Activated naive CD8-positive, alpha-beta T cell treated with anti-CD3 and anti-CD28 coated beads, Interleukin-2, amount 50 U/mL, for 16 hours (primary cell): ENCODE data around the gene TCF7L2.

ENCODE experiments used
- DNase-seq: peaks from one replicate; pipeline ENCODE4 v3.0.0-alpha.2; 2020; ENCODE audit warnings: low read depth, low spot score

TCF7L2 gene

DNA sequence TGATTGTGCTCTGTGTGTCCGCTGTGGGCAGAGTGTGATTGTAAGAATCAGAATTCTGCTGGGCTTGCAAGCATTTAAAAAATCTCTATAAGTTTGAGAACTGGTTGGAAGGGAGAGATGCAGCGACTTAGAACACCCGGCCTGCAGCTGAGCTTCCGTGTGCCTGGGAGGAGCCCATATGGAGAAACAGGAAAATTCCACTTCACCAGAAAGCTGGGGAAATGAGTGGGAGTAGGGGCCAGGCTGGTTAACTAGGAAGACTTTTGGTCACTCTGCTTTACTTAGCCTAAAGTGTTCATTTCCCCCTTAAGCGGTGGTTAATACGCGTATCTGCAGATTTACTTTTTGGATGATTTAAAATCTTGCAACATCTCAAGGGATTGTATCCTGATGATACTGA is 72.2 kb downstream of the TCF7L2 start:
- DNase-seq = no peak

DNA sequence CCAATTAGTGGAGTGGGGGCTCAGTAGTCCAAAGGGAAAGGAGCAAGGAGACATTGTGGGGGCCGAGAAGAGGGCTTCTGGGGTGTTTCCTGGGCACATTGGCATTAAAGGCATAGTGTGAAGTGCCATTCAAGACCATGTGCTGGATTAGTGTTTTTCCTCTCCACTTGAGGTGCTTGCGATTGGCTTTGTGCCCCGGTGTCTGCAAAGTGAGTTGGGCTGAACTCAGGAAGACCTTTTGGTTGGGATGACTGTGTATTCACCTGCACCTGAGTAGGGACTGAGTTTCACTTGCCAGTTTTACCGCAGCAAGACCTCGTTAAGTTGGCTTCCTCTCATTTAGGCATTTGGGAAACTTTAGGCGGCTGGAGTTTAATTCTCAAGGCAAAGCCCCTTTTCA is 73.0 kb downstream of the TCF7L2 start:
- no peak for DNase-seq

DNA sequence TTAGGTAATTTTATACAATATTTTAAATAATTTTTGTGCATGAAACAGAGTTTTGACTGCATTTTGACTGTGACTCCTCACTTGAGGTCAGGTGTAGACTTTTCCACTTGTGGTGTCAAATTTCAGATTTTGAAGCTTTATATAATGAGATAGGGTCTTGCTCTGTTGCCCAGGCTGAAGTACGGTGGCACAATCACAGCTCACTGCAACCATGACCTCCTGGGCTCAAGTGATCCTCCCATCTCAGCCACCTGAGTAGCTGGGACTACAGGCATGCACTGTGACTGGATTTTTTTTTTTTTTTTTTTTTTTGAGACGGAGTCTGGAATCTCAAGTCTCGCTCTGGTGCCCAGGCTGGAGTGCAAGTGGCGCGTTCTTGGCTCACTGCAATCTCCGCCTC is 74.9 kb downstream of the TCF7L2 start:
- DNase-seq = no peak

DNA sequence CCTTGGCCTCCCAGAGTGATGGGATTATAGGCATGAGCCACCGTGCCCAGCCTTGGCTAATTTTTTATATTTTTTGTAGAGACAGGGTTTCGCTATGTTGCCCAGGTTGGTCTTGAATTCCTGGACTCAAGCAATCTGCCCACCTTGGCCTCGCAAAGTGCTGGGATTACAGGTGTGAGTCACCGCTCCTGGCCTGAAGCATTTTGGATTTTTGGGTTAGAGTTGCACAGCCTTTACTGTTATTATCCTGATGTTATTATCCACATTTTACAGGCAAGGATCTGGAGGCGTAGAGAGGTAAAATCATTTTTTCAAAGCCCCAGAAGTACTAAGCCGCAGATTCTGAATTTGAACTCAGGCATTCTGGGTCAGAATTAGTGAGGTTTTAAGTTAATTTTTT is 75.4 kb downstream of the TCF7L2 start:
- DNase-seq = no peak

DNA sequence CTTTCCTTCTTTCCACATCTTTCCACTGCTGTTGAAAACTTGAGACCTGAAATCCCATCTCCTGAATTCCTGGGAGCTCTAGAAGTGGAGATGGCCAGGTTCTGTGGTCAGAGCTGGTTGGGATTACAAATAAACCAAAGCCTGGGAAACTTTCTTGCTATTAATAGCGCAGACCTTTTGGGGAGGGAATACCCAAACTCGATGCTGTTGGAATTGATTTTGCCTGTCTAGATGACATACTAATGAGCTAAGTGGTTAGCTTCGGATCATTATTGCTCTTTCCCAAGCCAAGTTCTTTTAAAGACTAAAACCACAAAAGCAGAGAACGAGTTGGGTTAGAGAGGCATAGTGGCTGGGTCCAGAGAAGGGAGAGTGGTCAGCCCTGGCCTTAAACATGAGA is 76.6 kb downstream of the TCF7L2 start:
- DNase-seq = no peak

DNA sequence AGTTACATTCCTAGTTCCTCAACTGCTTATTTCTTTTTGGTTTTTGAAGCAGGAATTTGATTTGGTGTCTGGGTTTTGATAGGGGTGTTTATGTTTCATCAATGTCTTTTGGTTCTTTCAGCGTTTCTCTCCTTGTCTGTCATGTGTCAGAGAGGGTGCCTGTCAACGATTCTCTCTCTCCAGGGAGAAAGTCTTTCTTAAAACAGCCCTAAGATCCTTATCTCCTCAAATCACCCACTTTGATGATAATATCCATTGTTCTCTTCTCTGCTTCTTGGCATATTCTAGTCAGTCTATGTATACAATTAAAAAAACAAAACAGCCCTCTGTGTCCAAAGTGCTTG is 77.2 kb downstream of the TCF7L2 start:
- no peak for DNase-seq

DNA sequence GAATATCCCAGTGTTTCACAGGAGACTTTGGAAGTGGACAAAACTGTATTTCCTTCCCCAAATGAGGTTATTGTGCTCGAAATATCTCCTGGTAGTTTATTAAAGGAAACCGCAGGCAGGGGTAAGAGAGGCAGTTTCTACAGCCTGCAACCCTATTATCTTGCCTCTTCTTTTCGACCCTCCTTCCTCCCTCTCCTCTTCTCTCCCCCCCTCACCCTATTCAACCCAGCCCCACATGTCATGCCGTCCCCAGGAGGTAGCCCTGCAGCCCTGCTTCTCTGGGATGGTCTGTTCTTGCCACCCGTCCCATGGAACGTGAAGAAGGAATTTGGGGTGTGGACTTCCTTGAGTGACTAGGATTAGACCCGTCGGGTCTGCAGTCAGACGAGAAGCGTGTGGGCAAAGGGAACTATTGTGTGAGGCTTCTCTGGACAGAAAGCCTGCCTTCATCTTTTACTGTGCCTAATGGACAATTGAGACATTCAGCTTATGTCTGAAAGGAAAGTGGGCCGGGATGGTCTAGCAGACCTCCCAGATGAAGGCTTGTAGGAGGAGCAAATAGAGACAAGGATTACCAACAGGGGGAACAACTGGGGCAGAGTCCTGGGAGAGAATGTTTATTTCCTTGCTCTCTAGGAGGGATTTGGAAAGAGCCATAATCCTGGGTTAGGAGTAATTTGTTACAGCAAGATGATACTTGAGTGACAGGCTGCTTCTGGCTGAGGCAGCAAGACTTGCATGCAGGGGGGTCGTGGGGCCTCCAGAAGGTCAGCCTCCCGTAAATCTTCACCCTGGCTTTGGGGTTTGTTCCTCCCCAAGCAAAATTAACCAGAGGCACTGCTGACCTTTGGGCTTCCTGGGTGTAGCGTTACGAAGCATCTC is 77.8 kb downstream of the TCF7L2 start:
- DNase-seq = no peak

DNA sequence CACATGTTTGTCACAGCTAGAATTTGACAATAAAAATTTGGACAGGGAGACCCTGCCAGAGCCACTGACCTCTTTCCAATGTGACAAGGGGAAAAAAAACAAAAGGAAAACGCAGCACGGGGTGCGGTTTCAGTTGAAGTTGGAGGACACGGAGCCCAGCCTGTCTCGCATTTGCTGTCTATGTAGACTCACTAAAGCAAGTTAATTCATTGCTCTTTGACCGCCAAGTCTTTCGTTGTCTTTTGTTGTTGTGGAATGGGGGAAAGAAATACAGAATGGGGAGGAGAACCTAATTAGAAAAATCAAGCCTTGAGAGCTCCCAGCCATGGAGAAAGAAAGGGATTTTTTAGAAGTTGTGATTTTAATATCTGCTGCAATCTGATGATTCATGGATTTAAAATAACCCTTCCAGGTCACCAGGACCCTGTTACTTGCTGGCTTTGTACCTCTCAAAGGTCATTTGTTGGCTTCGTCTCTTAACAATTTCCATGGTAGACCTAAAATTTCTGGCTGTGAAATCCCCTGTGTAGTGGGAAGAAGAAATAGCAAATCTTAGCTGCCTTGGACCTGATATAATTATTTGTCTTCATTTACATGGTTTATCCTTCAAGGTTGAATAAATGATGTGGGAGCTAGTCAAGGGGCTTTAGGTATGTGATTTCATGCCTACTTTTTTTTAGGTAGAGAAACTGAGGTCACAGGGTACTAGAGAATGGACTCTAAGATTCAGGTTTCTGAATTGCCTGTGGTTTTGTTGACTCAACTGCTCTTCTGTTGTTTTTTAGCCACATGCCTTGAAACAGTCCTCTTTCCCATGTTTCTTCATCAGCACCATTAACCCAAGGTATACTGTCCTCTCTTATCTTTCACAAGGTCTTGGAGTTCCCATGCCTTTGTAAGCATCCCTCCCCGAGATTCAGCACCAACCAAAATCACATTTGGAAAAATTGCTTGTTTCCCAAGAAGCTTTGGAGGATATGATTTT is 78.7 kb downstream of the TCF7L2 start:
- DNase-seq = no peak

DNA sequence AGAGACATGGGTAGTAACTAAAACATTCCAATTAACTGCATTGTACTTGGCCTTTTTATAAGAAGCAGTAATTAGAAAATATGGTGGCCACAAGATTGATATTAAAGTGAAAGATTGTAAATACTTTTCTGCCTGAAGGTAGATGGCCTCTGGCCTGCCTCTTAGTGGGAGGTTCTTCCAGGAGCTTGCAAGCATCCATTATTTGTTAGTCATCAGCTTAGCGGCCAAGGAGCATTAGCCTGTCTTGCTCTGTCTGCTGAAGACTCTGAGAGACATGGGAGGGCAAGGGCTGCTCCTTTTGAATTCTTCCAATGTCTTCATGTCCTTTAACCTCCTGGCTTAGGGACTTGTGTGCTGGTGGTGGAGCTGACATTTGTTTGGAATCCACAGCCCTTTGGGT is 80.4 kb downstream of the TCF7L2 start:
- DNase-seq = no peak

DNA sequence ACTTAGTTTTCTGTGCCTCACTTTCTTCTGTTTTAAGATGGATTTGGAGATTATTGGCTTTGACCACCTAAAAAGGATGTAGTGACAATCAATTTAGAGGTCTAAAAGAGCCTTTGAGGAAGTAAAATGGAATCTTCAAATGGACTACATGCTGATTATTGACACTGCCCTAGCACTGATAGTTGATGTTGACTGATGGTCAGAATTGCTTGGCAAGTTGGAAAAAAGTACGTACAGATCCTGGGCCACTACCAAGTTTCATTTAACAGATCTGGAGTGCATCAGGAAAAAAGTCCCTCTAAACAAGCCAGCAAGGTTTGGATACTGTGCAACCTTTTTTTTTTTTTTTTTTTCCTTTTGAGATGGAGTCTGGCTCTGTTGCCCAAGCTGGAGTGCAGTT is 81.1 kb downstream of the TCF7L2 start:
- no peak for DNase-seq

DNA sequence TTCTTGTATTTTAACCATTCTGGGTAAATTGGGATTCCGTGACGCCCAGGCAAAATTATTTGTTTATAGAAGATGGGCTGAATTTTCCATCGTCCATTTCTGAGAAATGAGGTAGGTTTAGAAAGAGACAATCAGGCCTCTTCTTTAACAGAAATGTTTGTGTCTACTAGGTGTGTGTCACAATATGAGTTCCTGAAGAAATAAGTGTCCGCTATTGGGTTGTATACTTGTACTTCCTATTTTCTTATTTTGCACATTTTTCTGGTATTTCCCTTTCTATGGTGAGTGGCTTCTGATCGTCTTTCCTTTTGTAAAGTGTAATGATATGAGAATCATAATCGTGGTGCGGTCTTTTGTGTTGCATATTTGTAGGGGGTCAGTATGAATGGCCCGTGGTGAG is 83.9 kb downstream of the TCF7L2 start:
- DNase-seq = no peak

DNA sequence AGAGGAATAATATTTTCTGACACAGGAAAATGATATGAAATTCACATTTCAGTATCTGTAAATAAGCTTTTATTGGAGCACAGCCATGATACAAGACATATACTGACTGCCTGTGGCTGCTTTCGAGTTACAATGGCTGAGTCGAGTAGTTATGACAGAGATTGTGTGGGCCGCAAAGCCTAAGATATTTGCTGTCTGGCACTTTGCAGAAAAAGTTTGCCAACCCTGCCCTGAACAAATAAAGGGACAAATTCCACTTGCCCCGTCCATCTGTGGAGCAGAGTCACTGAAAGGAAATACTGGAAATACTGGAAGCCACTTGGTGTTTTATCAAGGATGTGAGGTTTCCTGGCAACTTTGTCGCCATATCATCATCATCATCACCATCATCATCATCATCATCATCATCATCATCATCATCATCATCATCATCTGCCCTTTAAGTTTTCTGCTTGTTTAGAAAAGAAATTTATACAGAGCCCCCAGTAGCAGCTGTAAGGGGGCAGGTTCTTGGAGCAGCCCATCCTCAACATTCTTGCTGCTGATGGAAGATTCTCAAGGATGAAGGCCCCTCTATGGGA is 85.8 kb downstream of the TCF7L2 start:
- no peak for DNase-seq

DNA sequence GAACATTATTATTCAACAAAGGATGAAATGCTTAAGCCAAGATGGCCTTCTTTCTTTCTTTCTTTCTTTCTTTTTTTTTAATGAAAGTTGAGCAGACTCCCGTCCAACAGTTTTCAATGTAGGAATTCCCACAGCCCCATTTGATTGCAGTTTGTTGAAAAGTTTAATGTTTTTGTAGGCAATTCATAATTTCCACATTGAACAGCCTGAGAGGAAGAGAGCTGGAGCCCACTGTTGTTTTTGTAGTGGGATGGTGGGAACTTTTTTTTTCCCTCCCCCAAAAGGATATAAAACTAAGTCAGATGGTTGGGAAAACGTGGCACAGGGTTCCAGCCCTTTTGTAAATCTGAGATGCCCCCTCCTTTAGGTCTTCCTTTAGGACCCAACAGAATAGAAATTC is 86.6 kb downstream of the TCF7L2 start:
- no peak for DNase-seq

DNA sequence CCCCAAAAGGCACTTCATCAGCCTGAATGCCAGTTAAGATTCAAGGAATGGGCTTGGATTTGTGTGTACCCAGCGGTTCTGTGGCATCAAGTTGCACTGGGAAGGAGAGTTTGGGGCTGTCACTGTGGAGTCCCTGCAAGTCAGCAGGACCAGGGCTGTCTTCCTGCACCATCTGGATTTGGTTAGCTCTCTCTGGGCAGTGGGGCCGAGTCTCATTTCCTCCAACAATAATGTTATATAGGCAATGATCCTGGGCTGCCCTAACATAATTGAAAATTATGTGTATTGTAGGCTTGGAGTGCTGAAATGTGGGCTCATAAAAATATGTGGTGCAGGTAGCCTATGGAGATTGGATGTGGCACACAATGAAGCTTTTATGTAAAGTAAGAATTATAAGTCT is 87.2 kb downstream of the TCF7L2 start:
- DNase-seq = no peak

DNA sequence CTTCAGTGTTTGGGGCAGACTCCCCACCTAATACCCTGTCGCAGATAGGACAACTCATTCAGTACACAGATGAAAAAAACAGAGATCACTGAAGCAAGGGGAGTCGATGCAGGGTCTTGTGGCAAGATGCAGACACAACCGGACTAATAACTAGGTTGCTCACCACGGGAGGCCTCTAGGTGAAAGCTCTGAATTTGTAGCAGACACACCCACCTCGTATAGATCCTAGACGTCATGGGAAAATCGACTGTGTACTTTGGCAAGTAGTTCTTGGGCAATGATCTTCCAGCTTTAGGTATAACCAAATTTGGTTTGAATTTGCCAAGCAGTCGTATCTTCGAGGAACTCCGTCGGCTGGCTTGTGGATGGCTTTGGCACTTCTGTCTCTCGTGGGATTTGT is 88.1 kb downstream of the TCF7L2 start:
- no peak for DNase-seq

DNA sequence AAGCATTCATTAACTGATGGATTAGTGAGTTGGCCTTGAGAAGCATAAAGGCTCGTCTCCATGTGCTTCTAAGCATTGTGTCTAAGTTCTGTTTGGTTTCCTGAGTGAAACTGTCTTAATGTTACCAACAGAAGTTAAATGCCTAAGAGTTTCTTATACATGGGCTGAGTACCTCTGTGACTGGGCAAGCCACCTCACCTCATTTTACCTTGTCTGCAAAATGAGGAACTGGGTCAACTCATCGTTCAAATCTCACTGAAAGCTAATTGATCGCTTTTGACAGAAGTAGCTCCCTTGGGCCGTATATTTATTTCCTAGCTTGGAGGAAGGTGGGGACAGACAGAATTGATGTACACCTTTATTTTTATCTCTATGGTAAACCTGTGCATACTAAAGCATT is 88.9 kb downstream of the TCF7L2 start:
- no peak for DNase-seq

DNA sequence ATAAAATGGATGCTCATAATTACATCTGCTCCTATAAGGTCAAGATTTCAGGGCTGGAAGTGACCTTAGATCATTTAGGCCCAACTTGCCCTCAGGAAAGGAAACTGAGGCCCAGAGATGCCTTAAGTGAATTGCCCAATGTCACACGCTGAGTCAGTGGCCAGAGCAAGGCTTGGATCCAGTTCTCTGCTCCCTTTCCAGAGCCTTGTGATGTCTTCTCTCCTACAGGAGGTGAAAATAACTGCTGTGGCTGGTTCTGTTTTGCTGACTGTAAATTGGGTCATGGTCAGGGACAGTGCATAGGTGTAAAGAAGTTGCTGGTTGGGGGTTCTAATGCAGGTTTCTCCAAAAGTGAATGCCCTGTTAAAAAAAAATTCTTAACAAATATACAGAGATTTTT is 91.3 kb downstream of the TCF7L2 start:
- no peak for DNase-seq

DNA sequence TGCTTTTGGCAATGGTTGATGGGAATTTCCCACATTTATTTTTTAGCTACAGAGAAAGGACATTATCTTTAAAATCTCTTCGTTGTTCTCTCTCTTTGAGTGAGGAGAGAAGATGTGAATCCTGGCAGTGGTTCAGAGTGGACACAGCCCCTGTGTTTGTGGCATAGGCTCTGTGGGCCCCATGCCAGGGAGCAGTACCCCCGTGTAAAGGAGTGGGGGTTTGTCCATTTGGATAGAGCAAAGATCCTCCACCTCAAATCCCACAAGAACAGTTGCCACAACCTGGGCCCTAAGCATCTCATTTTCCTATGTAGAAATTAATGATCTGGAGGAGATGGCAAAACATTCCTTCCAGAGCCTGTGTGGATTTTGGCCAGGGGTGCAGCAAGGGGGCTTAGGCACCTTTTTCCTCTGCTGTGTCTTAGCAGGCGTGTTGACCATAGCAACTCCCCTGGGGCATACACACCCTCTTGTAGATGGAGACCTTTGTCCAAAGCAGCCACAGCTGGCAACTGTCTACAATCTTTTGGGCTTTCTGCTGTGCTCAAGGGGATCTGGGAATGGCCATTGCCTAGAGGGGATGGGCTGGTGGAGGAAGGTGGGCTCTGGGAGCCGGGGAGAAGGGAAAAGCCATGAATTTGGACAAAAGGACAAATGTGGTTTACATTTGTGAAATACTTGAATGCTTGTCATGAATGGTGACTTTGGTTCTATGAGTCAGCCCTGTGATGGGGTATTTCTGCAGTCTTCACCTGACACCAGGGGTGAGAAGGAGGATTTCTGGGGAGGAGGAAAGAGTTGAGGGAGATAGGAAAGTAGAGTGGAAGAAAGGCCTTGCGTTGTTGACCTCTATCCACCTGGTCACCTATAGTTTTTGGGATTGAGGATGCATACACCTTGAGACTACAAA is 92.0 kb downstream of the TCF7L2 start:
- no peak for DNase-seq

DNA sequence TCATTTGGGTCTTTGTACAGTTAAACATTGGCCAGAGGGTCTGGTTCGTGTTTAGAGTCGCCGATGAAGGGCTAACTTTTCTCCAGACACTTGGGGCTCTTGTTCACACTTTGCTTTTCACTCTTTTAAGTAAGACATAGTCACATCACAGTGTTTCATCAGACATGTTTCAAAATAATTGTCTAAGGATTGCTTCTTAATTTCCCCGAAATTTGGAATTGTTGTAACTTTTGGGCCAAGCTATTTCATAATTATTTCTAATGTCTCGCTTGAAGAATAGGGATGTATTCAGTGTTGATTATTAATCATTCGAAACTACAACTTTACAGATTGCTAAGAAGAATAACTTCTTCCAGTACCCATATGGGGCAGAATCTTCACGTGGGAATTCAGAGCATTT is 92.8 kb downstream of the TCF7L2 start:
- DNase-seq = no peak

DNA sequence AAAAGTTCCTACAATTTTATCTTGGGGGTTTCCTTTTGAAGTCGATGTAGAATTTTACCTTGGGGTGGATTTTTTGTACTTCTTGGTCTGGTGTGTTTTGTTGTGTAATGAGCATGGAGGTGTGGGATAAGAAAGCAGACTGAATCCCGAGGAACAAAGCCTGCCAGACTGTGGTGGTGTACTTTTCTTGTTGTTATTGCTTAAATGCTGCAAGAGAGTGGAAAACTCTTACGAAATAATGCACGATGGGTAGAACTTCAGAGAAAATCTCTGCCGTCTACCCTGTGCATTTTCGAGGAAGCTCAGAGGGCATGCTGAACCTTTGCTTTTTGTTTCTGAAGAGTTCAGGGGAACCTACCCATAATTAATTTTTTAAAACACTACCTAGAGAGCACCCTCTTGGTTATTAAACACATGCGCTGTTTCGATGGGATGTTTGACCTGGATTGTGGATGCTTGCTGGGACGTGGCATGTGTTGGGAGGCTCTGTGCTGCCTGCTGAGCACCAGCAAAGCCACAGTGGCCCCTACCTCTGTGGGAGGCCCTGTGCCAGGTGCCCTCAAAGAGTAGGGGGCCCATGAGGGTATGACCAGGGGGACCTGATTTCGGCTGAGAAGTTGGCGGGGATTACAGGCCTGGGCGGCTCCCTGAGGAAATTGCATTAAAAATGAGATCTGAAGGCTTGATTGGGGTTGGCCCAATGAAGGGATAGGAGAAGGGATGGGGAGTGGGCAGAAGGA is 94.1 kb downstream of the TCF7L2 start:
- DNase-seq = no peak
